Measurements from ENCODE around the gene DPP10. TPM values are rescaled to one million over a fixed set of nuclear protein-coding genes. Genes with fewer than 3 reads are reported as not detected.
"Not testable (repeated sequence)": the region's sequence is repeated elsewhere in the genome, so short reads cannot be mapped to it uniquely, and the experiment has no call there.

The DPP10 gene
- total and polyA plus RNA-seq, 10 donors: 0.02 TPM; not detected in 9

DNA sequence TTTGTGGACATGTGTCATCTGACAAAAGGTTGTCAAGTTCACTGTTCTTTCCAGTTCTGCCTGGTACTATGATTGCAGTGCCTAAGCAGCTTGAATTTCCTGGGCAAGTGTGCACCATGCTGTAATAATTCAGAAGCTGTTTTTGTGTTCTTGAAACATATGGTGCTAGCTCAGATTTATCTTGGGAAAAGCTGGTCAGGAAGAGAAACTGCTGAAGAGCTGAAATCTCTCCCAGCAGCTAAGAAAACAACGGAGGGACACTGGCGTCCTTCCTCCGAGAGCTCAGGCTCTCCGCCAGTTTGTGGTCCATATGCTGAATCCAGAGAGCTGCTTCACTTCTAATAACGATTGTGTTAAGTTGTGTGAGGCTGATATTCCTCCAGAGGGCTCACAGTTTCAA lies 642.0 kb downstream of the DPP10 start:
- H3K4me1 ChIP-seq: no peaks in the 10 kb centered on the region
- TF ChIP-seq POLR2A (IDR thresholded peaks at IDR 0.05): no peak
- no peak for TF ChIP-seq POLR2AphosphoS5 (IDR thresholded peaks at IDR 0.05)
- TF ChIP-seq, protein P1, sequence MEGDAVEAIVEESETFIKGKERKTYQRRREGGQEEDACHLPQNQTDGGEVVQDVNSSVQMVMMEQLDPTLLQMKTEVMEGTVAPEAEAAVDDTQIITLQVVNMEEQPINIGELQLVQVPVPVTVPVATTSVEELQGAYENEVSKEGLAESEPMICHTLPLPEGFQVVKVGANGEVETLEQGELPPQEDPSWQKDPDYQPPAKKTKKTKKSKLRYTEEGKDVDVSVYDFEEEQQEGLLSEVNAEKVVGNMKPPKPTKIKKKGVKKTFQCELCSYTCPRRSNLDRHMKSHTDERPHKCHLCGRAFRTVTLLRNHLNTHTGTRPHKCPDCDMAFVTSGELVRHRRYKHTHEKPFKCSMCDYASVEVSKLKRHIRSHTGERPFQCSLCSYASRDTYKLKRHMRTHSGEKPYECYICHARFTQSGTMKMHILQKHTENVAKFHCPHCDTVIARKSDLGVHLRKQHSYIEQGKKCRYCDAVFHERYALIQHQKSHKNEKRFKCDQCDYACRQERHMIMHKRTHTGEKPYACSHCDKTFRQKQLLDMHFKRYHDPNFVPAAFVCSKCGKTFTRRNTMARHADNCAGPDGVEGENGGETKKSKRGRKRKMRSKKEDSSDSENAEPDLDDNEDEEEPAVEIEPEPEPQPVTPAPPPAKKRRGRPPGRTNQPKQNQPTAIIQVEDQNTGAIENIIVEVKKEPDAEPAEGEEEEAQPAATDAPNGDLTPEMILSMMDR (IDR thresholded peaks at IDR 0.05 in 8 of 11, conservative IDR thresholded peaks at IDR 0.05 in 3 of 11): no peak
- H3K36me3 ChIP-seq: no peaks in the 10 kb centered on the region
- H3K4me3 ChIP-seq: no peak overlapping the region
- DNase-seq: no peak
- H3K27me3 ChIP-seq (replicated peaks in 1 of 7): no peaks in the 10 kb centered on the region
- H3K9me3 ChIP-seq: peaks cover 0 to 15% (median 2%) of the 10 kb centered on the region in 8 donors
- intact Hi-C loops (cut with DNase I; ENCODE audit: low total_unique reads): no loop called here
- H3K27ac ChIP-seq: no peak overlapping the region
- WGBS, 5 donors: 73 to 82% (median 74%) methylated on average over 5 of the region's 5 CpGs

DNA sequence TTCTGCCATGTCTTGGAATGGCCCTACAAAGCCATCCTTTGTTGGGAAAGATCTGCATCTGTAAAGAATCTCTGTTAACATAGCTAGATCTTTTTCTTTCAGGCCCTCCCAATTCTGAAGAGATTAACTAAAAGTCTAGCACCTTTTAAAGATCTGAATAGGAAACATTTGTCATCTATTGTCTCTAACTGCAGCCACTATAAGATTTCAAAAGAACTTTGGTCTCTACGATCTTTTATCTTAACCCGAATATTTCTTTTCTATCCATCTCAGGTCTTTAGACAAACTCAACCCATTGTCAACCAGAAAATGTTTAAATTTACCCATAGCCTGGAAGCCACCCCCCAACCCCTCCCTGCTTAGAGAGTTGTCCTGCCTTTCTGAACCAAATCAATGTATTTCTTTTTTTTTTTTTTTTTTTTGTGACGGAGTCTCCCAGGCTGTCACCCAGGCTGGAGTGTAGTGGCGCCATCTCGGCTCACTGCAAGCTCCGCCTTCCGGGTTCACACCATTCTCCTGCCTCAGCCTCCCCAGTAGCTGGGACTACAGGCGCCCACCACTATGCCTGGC lies 643.7 kb downstream of the DPP10 start:
- peaks cover 0 to 30% (median 9%) of the 10 kb centered on the region in 8 donors for H3K9me3 ChIP-seq
- H3K4me3 ChIP-seq; intact Hi-C loops (cut with DNase I; ENCODE audit: low total_unique reads); DNase-seq; H3K27ac ChIP-seq; H3K36me3 ChIP-seq; H3K27me3 ChIP-seq (replicated peaks in 1 of 7); H3K4me1 ChIP-seq: not testable (repeated sequence)
- 89 to 92% (median 90%) methylated on average over 8 of the region's 8 CpGs for WGBS, 5 donors

DNA sequence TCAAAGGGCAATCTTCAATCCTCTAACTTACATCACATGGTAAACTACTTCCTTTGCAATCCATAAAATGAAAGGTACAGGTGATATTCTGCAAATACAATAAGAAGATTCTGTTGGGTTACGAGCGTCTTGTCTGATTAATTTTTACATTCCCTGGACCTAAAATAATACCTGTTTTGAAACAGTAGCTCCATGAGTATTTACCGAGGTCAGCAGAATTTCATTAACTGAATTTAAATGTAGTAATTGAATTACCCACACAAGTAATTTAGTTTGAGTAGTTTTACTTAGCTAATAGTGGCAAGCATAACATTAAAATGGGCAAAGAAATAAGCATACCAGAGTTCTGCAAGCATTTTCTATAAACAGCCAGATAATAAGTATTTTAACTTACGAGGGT lies 652.0 kb downstream of the DPP10 start:
- no peak for DNase-seq
- H3K4me3 ChIP-seq: no peak overlapping the region
- no peaks in the 10 kb centered on the region for H3K27me3 ChIP-seq (replicated peaks in 1 of 7)
- no peaks in the 10 kb centered on the region for H3K36me3 ChIP-seq
- H3K4me1 ChIP-seq: no peaks in the 10 kb centered on the region
- H3K27ac ChIP-seq: no peak overlapping the region
- intact Hi-C loops (cut with DNase I; ENCODE audit: low total_unique reads): no loop called here
- WGBS, 5 donors: 76 to 90% (median 89%) methylated on average over 4 of the region's 4 CpGs
- TF ChIP-seq, protein P1 (IDR thresholded peaks at IDR 0.05 in 8 of 11, conservative IDR thresholded peaks at IDR 0.05 in 3 of 11): no peak
- no peak for TF ChIP-seq POLR2AphosphoS5 (IDR thresholded peaks at IDR 0.05)
- no peak for TF ChIP-seq POLR2A (IDR thresholded peaks at IDR 0.05)
- H3K9me3 ChIP-seq: peaks cover 0 to 25% (median 5%) of the 10 kb centered on the region in 8 donors

- H3K27me3 ChIP-seq (replicated peaks in 1 of 7): no peaks in the 10 kb centered on the region
- peaks cover 0 to 19% (median 1%) of the 10 kb centered on the region in 8 donors for H3K9me3 ChIP-seq
- intact Hi-C loops (cut with DNase I; ENCODE audit: low total_unique reads): no loop called here
- H3K36me3 ChIP-seq: no peaks in the 10 kb centered on the region
- no peaks in the 10 kb centered on the region for H3K4me1 ChIP-seq
- TF ChIP-seq POLR2A (IDR thresholded peaks at IDR 0.05): no peak
- TF ChIP-seq, protein P1 (IDR thresholded peaks at IDR 0.05 in 8 of 11, conservative IDR thresholded peaks at IDR 0.05 in 3 of 11): no peak
- no peak for TF ChIP-seq POLR2AphosphoS5 (IDR thresholded peaks at IDR 0.05)
- H3K4me3 ChIP-seq: no peak overlapping the region
- H3K27ac ChIP-seq: no peak overlapping the region
- DNase-seq: no peak
These were observed 663.5 kb downstream of the DPP10 start for GRCh38 chr2:115105966-115106365.

GRCh38 chr2:115115135-115115534 lies 672.7 kb downstream of the DPP10 start:
- no peak for DNase-seq
- Histone ChIP-seq H3K4me3 (no peak overlapping the region), H3K27me3 (replicated peaks in 1 of 7) (no peaks in the 10 kb centered on the region), H3K9me3 (no peaks in the 10 kb centered on the region), H3K27ac (no peak overlapping the region), H3K36me3 (no peaks in the 10 kb centered on the region), H3K4me1 (no peaks in the 10 kb centered on the region)
- TF ChIP-seq, protein P1 (IDR thresholded peaks at IDR 0.05 in 8 of 11, conservative IDR thresholded peaks at IDR 0.05 in 3 of 11): no peak
- TF ChIP-seq POLR2A (IDR thresholded peaks at IDR 0.05) (no peak), POLR2AphosphoS5 (IDR thresholded peaks at IDR 0.05) (no peak)
- 56 to 67% (median 60%) methylated on average over 2 of the region's 2 CpGs for WGBS, 5 donors
- intact Hi-C loops (cut with DNase I; ENCODE audit: low total_unique reads): no loop called here
